HepG2 (cell line): ENCODE measurements around the gene PSD. TPM values are rescaled to one million over a fixed set of nuclear protein-coding genes. Genes with fewer than 3 reads are reported as not detected.

ENCODE experiments used
- CHD2 ChIP-seq: IDR thresholded peaks from 2 replicates; pipeline ENCODE4 v1.6.1; 2011; ENCODE audit warnings: low read depth, low read length, improper control_type of control experiment
- GABPA ChIP-seq, 2 experiments: IDR thresholded peaks; 2 replicates each; pipeline ENCODE4 v1.6.1; 2011 to 2016; ENCODE audit warnings: low read depth in 2 of 2, low read length in 1 of 2, missing biosample characterization in 1 of 2, missing genetic modification characterization in 1 of 2
- MED13 ChIP-seq: sonication (generic); formaldehyde crosslinking; IDR thresholded peaks from 2 replicates; pipeline ENCODE4 v1.5.0; 2020; ENCODE audit warnings: missing genetic modification reagents
- PLRG1 ChIP-seq: fragments of 450-650 bp; conservative IDR thresholded peaks from 2 replicates; pipeline ENCODE4 v1.6.1; 2016
- RBM39 ChIP-seq: fragments of 200-400 bp; formaldehyde crosslinking; IDR thresholded peaks from one replicate; pipeline ENCODE4 v1.6.1; 2018; ENCODE audit warnings: antibody characterized with exemption, mild to moderate bottlenecking, low read depth, low read length; ENCODE audit not compliant: poor library complexity, severe bottlenecking
- SALL1 ChIP-seq: sonication (generic); formaldehyde crosslinking; IDR thresholded peaks from 2 replicates; pipeline ENCODE4 v1.8.0; 2022; ENCODE audit warnings: mild to moderate bottlenecking, missing genetic modification reagents
- SIN3A ChIP-seq: IDR thresholded peaks from 2 replicates; pipeline ENCODE4 v1.6.1; 2011; ENCODE audit warnings: low read depth, mild to moderate bottlenecking, control low read depth, low read length, borderline replicate concordance
- SIX4 ChIP-seq: sonication (generic); formaldehyde crosslinking; IDR thresholded peaks from 2 replicates; pipeline ENCODE4 v1.4.0; 2020; ENCODE audit warnings: missing genetic modification reagents
- ZBTB21 ChIP-seq: sonication (generic); formaldehyde crosslinking; IDR thresholded peaks from 2 replicates; pipeline ENCODE4 v1.4.0; 2020; ENCODE audit warnings: missing genetic modification reagents
- ZFP36L2 ChIP-seq: sonication (generic); formaldehyde crosslinking; IDR thresholded peaks from 2 replicates; pipeline ENCODE4 v1.4.0; 2020; ENCODE audit warnings: missing genetic modification reagents
- ZMYM2 ChIP-seq: sonication (generic); formaldehyde crosslinking; IDR thresholded peaks from 2 replicates; pipeline ENCODE4 v1.8.0; 2022; ENCODE audit warnings: mild to moderate bottlenecking, missing genetic modification reagents
- ZNF160 ChIP-seq: sonication (generic); formaldehyde crosslinking; IDR thresholded peaks from 2 replicates; pipeline ENCODE4 v1.8.0; 2022; ENCODE audit warnings: mild to moderate bottlenecking, inconsistent platforms, missing genetic modification reagents
- ZNF331 ChIP-seq: sonication (generic); formaldehyde crosslinking; IDR thresholded peaks from 2 replicates; pipeline ENCODE4 v1.4.0; 2020; ENCODE audit warnings: missing genetic modification reagents
- ZNF563 ChIP-seq: sonication (generic); formaldehyde crosslinking; IDR thresholded peaks from 2 replicates; pipeline ENCODE4 v1.8.0; 2022; ENCODE audit warnings: mild to moderate bottlenecking, moderate library complexity, missing genetic modification reagents
- ZNF605 ChIP-seq: sonication (generic); formaldehyde crosslinking; IDR thresholded peaks from 2 replicates; pipeline ENCODE4 v1.8.0; 2022; ENCODE audit warnings: mild to moderate bottlenecking, missing genetic modification reagents
- ZNF652 ChIP-seq: IDR thresholded peaks from 2 replicates; pipeline ENCODE4 v1.6.1; 2016; ENCODE audit warnings: low read depth, borderline replicate concordance
- ZNF713 ChIP-seq: sonication (generic); formaldehyde crosslinking; IDR thresholded peaks from 2 replicates; pipeline ENCODE4 v1.4.0; 2020; ENCODE audit warnings: mild to moderate bottlenecking, missing genetic modification reagents
- ZNF879 ChIP-seq: sonication (generic); formaldehyde crosslinking; IDR thresholded peaks from 2 replicates; pipeline ENCODE4 v1.8.1; 2023; ENCODE audit warnings: missing genetic modification reagents
- polyA plus RNA-seq, 8 experiments: library from polyadenylated mRNA; depleted of rRNA in 3 of 8; stranded (reverse) in 7 of 8; unstranded in 1 of 8; fragments of >200 nt; fragmentation: Illumina TruSeq in 4 of 8; extraction: Trizol in 4 of 8; gene quantifications; 2 replicates each; pipeline versions ENCODE4 v1.2.1 to v1.2.3, GENCODE V29; 2011 to 2016; ENCODE audit warnings: low read depth in 4 of 8, missing spikeins in 1 of 8, mixed read lengths in 1 of 8; ENCODE audit not compliant: insufficient read depth in 1 of 8
- total RNA-seq, 5 experiments: library from RNA; depleted of rRNA; stranded (reverse); fragments of >200 nt; fragmentation: Illumina TruSeq; extraction: Trizol; gene quantifications; 2 replicates each; pipeline ENCODE4 v1.2.3, GENCODE V29; 2016; ENCODE audit warnings: low read depth in 1 of 5
- TF ChIP-seq, protein P1 (sequence below): sonication (generic); formaldehyde crosslinking; IDR thresholded peaks from 2 replicates; pipeline ENCODE4 v1.9.0; 2022; ENCODE audit warnings: missing genetic modification reagents, mild to moderate bottlenecking, borderline replicate concordance
- TF ChIP-seq, protein P2 (sequence below): sonication (generic); formaldehyde crosslinking; IDR thresholded peaks from 2 replicates; pipeline ENCODE4 v1.5.0; 2020; ENCODE audit warnings: missing genetic modification reagents, mild to moderate bottlenecking, borderline replicate concordance
- TF ChIP-seq, protein P3 (sequence below): sonication (generic); formaldehyde crosslinking; IDR thresholded peaks from 2 replicates; pipeline ENCODE4 v1.8.0; 2022; ENCODE audit warnings: missing genetic modification reagents, mild to moderate bottlenecking, inconsistent platforms, borderline replicate concordance
- TF ChIP-seq, protein P4 (sequence below): sonication (generic); formaldehyde crosslinking; IDR thresholded peaks from 2 replicates; pipeline ENCODE4 v1.4.0; 2020; ENCODE audit warnings: missing genetic modification reagents

Gene PSD
- total and polyA plus RNA-seq, 2 of the 13 experiments (the other 11 are each of a cell fraction or from before 2014, with no cell fraction given), result 0.35 to 0.58 TPM

DNA sequence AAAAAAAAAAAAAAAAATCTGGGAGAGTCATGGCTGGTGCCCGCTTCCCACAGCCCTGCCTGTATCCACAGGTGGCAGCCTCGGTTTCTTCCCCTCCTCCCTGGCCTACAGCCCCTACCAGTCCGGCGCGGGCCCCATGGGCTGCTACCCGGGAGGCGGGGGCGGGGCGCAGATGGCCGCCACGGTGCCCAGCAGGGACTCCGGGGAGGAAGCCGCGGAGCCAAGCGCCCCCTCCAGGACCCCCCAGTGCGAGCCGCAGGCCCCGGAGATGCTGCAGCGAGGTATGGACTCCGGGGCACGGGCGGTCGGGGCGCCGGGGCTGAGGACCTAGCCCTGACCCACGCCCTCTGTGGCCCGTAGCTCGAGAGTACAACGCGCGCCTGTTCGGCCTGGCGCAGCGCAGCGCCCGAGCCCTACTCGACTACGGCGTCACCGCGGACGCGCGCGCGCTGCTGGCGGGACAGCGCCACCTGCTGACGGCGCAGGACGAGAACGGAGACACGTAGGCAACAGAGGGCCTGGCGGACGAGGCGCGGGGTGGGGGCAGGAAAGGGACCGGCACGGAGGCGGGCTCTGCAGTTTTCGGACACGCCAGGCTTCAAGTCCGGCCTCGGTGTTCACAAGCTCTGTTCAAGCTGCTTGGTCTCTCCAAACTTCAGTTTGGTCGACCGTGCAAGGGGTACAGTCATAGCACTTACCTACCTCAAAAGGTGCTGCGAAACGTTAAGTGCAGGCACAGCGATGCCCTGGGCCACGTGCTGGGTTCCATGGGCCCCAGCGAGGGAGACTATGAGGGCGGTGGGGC, 19.2 kb downstream of the PSD start (continued):
- TF ChIP-seq ZNF652, result peak; percentile 36; the same call in 1 of the 2 replicates
- TF ChIP-seq, protein P1, sequence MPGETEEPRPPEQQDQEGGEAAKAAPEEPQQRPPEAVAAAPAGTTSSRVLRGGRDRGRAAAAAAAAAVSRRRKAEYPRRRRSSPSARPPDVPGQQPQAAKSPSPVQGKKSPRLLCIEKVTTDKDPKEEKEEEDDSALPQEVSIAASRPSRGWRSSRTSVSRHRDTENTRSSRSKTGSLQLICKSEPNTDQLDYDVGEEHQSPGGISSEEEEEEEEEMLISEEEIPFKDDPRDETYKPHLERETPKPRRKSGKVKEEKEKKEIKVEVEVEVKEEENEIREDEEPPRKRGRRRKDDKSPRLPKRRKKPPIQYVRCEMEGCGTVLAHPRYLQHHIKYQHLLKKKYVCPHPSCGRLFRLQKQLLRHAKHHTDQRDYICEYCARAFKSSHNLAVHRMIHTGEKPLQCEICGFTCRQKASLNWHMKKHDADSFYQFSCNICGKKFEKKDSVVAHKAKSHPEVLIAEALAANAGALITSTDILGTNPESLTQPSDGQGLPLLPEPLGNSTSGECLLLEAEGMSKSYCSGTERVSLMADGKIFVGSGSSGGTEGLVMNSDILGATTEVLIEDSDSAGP (CRISPR knock-in tag), result peak; percentile 96
- TF ChIP-seq ZNF605 (CRISPR knock-in tag), result no peak; the same call in 1 of the 2 replicates
- TF ChIP-seq ZNF713 (CRISPR knock-in tag), result 0 out of 2 replicates have a peak, but pooled peaks have one; percentile 36
- TF ChIP-seq RBM39, result no peak
- TF ChIP-seq, protein P2, sequence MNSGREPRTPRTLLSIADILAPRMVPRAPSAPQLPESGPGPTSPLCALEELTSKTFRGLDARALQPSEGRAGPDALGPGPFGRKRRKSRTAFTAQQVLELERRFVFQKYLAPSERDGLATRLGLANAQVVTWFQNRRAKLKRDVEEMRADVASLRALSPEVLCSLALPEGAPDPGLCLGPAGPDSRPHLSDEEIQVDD, result 0 out of 2 replicates have a peak, but pooled peaks have one; percentile 79
- 0 out of 2 replicates have a peak, but pooled peaks have one; percentile 49 for TF ChIP-seq ZMYM2 (CRISPR knock-in tag)
- TF ChIP-seq, protein P3, sequence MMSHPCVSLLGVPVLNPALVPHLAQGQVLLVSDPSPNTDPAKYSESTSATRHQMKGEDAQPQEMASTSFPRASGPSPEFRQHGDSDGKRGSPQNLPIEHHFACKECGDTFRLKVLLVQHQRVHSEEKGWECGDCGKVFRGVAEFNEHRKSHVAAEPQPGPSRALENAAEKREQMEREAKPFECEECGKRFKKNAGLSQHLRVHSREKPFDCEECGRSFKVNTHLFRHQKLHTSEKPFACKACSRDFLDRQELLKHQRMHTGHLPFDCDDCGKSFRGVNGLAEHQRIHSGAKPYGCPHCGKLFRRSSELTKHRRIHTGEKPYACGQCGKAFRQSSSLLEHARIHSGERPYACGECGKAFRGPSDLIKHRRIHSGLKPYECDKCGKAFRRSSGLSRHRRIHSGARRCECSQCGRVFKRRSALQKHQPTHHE, result peak; percentile 87
- no peak; the same call in 1 of the 2 replicates for TF ChIP-seq CHD2
- TF ChIP-seq ZNF331 (CRISPR knock-in tag), result peak; percentile 87; the same call in 1 of the 2 replicates
- TF ChIP-seq GABPA (IDR thresholded peaks at IDR 0.05; ENCODE audit: low read depth, low read length), result no peak
- TF ChIP-seq GABPA (CRISPR knock-in tag; IDR thresholded peaks at IDR 0.05; ENCODE audit: low read depth), result no peak
- TF ChIP-seq, protein P4, sequence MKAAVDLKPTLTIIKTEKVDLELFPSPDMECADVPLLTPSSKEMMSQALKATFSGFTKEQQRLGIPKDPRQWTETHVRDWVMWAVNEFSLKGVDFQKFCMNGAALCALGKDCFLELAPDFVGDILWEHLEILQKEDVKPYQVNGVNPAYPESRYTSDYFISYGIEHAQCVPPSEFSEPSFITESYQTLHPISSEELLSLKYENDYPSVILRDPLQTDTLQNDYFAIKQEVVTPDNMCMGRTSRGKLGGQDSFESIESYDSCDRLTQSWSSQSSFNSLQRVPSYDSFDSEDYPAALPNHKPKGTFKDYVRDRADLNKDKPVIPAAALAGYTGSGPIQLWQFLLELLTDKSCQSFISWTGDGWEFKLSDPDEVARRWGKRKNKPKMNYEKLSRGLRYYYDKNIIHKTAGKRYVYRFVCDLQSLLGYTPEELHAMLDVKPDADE (CRISPR knock-in tag), result no peak
- TF ChIP-seq ZNF879 (CRISPR knock-in tag), result no peak; the same call in 1 of the 2 replicates
- TF ChIP-seq ZNF160 (CRISPR knock-in tag), result peak; percentile 95
- no peak for TF ChIP-seq MED13 (CRISPR knock-in tag)
- TF ChIP-seq SIN3A, result peak; percentile 53; the same call in 1 of the 2 replicates
- TF ChIP-seq SIX4 (CRISPR knock-in tag), result no peak
- no peak for TF ChIP-seq PLRG1
- peak; percentile 87; the same call in 1 of the 2 replicates for TF ChIP-seq ZNF563 (CRISPR knock-in tag)
- peak; percentile 59; the same call in 1 of the 2 replicates for TF ChIP-seq ZBTB21 (CRISPR knock-in tag)
- peak; percentile 82 for TF ChIP-seq SALL1 (CRISPR knock-in tag)
- TF ChIP-seq ZFP36L2 (CRISPR knock-in tag), result peak; percentile 65; the same call in 1 of the 2 replicates
